Adrenal gland (tissue), 5 donors: Measurements from ENCODE around the gene IFITM2.
"Not testable (repeated sequence)": the region's sequence is repeated elsewhere in the genome, so short reads cannot be mapped to it uniquely, and the experiment has no call there.

Experiments used
- POLR2A ChIP-seq, 2 donors: fragments of 450-650 bp; IDR thresholded peaks; one replicate each; pipeline ENCODE4 v1.6.1; 2017; ENCODE audit warnings: antibody characterized with exemption in 2 of 2, mild to moderate bottlenecking in 2 of 2, moderate library complexity in 1 of 2
- TF ChIP-seq, protein P1 (sequence below), 6 experiments: fragments of 450-650 bp in 4 of 6; fragments of 200-600 bp in 2 of 6; sonication (generic) in 1 of 6; IDR thresholded peaks; 1 replicate in 5 of 6; 2 replicates in 1 of 6; pipeline versions ENCODE4 v1.5.1 to v1.8.0; 2016 to 2021; ENCODE audit warnings: antibody characterized with exemption in 6 of 6, mild to moderate bottlenecking in 2 of 6, moderate library complexity in 1 of 6
- donor health status: DM: no; HTN: no; CAD: no.

DNA sequence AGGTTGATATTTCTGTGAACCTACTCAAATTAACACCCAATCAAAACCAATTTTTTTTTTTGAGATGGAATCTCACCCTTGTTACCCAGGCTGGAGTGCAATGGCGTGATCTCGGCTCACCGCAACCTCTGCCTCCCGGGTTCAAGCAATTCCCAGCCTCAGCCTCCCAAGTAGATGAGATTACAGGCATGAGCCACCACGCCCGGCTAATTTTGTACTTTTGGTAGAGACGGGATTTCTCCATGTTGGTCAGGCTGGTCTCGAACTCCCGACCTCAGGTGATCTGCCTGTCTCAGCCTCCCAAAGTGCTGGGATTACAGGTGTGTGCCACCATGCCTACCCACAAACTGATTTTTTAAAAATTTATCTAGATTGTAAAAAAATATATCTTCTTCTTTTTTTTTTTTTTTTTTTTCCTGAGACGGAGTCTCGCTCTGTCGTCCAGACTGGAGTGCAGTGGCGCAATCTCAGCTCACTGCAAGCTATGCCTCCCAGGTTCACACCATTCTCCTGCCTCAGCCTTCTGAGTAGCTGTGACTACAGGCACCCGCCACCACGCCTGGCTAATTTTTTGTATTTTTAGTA is 21.0 kb downstream of the IFITM2 start:
- not testable (repeated sequence) for TF ChIP-seq POLR2A (IDR thresholded peaks at IDR 0.05)
- TF ChIP-seq, protein P1, sequence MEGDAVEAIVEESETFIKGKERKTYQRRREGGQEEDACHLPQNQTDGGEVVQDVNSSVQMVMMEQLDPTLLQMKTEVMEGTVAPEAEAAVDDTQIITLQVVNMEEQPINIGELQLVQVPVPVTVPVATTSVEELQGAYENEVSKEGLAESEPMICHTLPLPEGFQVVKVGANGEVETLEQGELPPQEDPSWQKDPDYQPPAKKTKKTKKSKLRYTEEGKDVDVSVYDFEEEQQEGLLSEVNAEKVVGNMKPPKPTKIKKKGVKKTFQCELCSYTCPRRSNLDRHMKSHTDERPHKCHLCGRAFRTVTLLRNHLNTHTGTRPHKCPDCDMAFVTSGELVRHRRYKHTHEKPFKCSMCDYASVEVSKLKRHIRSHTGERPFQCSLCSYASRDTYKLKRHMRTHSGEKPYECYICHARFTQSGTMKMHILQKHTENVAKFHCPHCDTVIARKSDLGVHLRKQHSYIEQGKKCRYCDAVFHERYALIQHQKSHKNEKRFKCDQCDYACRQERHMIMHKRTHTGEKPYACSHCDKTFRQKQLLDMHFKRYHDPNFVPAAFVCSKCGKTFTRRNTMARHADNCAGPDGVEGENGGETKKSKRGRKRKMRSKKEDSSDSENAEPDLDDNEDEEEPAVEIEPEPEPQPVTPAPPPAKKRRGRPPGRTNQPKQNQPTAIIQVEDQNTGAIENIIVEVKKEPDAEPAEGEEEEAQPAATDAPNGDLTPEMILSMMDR (IDR thresholded peaks at IDR 0.05): not testable (repeated sequence)
